Activated CD4-positive, alpha-beta T cell treated with anti-CD3 and anti-CD28 coated beads, Interleukin-2, amount 50 U/mL, for 24 hours (primary cell): ENCODE data around the gene WDR12.
A peak's percentile ranks its signal among the peaks of the same experiment; 100 is the strongest.
"Not testable (repeated sequence)": the region's sequence is repeated elsewhere in the genome, so short reads cannot be mapped to it uniquely, and the experiment has no call there.

ENCODE experiments used
- DNase-seq, 2 donors: peaks; one replicate each; pipeline ENCODE4 v3.0.0-alpha.2; 2020; ENCODE audit warnings: low read depth in 1 of 2, low spot score in 1 of 2

WDR12 gene

GRCh38 chr2:202911512-202912341 lies at the start of gene WDR12, which contains the start of gene CARF:
WDR12 (minus strand) TSS chr2:202911673; CDS start chr2:202911476, 197 bp downstream.
CARF (plus strand) TSS chr2:202912275; CDS start chr2:202941903, 29,628 bp downstream.
- DNase-seq, result peak; percentile 71 to 85

GRCh38 chr2:202960524-202960923 lies 49.1 kb upstream of the WDR12 start:
- no peak for DNase-seq

GRCh38 chr2:202950592-202950991 lies 39.1 kb upstream of the WDR12 start:
- no peak for DNase-seq

GRCh38 chr2:202949333-202949732 lies 37.9 kb upstream of the WDR12 start:
- not testable (repeated sequence) for DNase-seq

GRCh38 chr2:202945497-202945896 lies 34.0 kb upstream of the WDR12 start:
- DNase-seq, result no peak

- no peak for DNase-seq
Measured at GRCh38 chr2:202944816-202945215, 33.3 kb upstream of the WDR12 start.

GRCh38 chr2:202944408-202944807 lies 32.9 kb upstream of the WDR12 start:
- DNase-seq, result no peak

- DNase-seq, result no peak
Measured at GRCh38 chr2:202941771-202942170, 30.3 kb upstream of the WDR12 start.

GRCh38 chr2:202938960-202939359 lies 27.5 kb upstream of the WDR12 start:
- no peak for DNase-seq

- no peak for DNase-seq
Measured at GRCh38 chr2:202934456-202934855, 23.0 kb upstream of the WDR12 start.

GRCh38 chr2:202933958-202934357 lies 22.5 kb upstream of the WDR12 start:
- DNase-seq, result no peak

GRCh38 chr2:202933139-202933510 lies 21.7 kb upstream of the WDR12 start:
- DNase-seq, result no peak

GRCh38 chr2:202932425-202933138 lies 21.1 kb upstream of the WDR12 start:
- no peak for DNase-seq

GRCh38 chr2:202918860-202919259 lies 7.4 kb upstream of the WDR12 start:
- no peak for DNase-seq

- DNase-seq, result peak in 1 of 2 donors; percentile 5
Measured at GRCh38 chr2:202912342-202913201, 1.1 kb upstream of the WDR12 start.

GRCh38 chr2:202911203-202911511 lies 316 bp downstream of the WDR12 start:
- DNase-seq, result no peak

GRCh38 chr2:202910698-202911097 lies 775 bp downstream of the WDR12 start:
- no peak for DNase-seq

GRCh38 chr2:202910250-202910649 lies 1.2 kb downstream of the WDR12 start:
- DNase-seq, result not testable (repeated sequence)

GRCh38 chr2:202909394-202910192 lies 1.9 kb downstream of the WDR12 start:
- DNase-seq, result no peak

GRCh38 chr2:202908186-202908585 lies 3.3 kb downstream of the WDR12 start:
- DNase-seq, result no peak

GRCh38 chr2:202905507-202905906 lies 6.0 kb downstream of the WDR12 start:
- DNase-seq, result not testable (repeated sequence)
